PC-9 (cell line): ENCODE measurements around the gene SPAG17. TPM values are rescaled to one million over a fixed set of nuclear protein-coding genes. Genes with fewer than 3 reads are reported as not detected.

ENCODE experiments used
- BruUV-seq: library from RNA; stranded (reverse); fragments of 400-500 nt; replicated peaks from 2 replicates; lab custom pipeline; 2021; lab: Mats Ljungman, UMichigan
- CTCF ChIA-PET: fragments of 300-600 bp; sonication (Branson Sonifier 250); formaldehyde crosslinking; loops from one replicate; lab custom pipeline; 2022; ENCODE audit warnings: antibody characterized with exemption; lab: Charles Lee
- POLR2A ChIA-PET: fragments of 300-600 bp; sonication (Branson Sonifier 250); formaldehyde crosslinking; loops from one replicate; lab custom pipeline; 2022; ENCODE audit warnings: antibody characterized with exemption; ENCODE audit not compliant: unreplicated experiment; lab: Charles Lee
- DNase-seq, 2 experiments: peaks; one replicate each; pipeline versions ENCODE4 v3.0.0 to v3.0.0-alpha.2; 2015 to 2022; ENCODE audit warnings: mixed read lengths in 1 of 2
- H2AFZ ChIP-seq: fragments of 200-600 bp; sonication (generic); 2 replicates; pipeline ENCODE4 v1.8.1; 2017; ENCODE audit warnings: antibody characterized with exemption
- H3F3A ChIP-seq: fragments of 200-600 bp; sonication (generic); 2 replicates; pipeline ENCODE4 v1.8.1; 2017; ENCODE audit warnings: antibody characterized with exemption, mild to moderate bottlenecking, low read depth; ENCODE audit not compliant: insufficient read depth
- H3K27ac ChIP-seq: fragments of 200-600 bp; sonication (generic); 2 replicates; pipeline ENCODE4 v1.6.1; 2016; ENCODE audit warnings: mixed run types
- H3K27me3 ChIP-seq: fragments of 200-600 bp; sonication (generic); 2 replicates; pipeline ENCODE4 v1.6.1; 2016; ENCODE audit warnings: low read depth, mixed run types; ENCODE audit not compliant: insufficient read depth
- H3K36me3 ChIP-seq: fragments of 200-600 bp; sonication (generic); 2 replicates; pipeline ENCODE4 v1.6.1; 2016; ENCODE audit warnings: low read depth, mixed run types
- H3K4me1 ChIP-seq: fragments of 200-600 bp; sonication (generic); replicated peaks from 2 replicates; pipeline ENCODE4 v1.6.1; 2016; ENCODE audit warnings: mixed run types; ENCODE audit not compliant: insufficient read depth
- H3K4me2 ChIP-seq: fragments of 200-600 bp; sonication (generic); 2 replicates; pipeline ENCODE4 v1.6.1; 2017; ENCODE audit warnings: mixed run types
- H3K4me3 ChIP-seq: fragments of 200-600 bp; sonication (generic); 2 replicates; pipeline ENCODE4 v1.6.1; 2016; ENCODE audit warnings: mixed run types
- H3K79me2 ChIP-seq: fragments of 200-600 bp; sonication (generic); 2 replicates; pipeline ENCODE4 v1.6.1; 2017; ENCODE audit warnings: low read depth, mixed run types
- H3K9me2 ChIP-seq: fragments of 200-600 bp; sonication (generic); 2 replicates; pipeline ENCODE4 v1.8.1; 2017; ENCODE audit warnings: mild to moderate bottlenecking; ENCODE audit not compliant: insufficient read depth
- H3K9me3 ChIP-seq: fragments of 200-600 bp; sonication (generic); 2 replicates; pipeline ENCODE4 v1.8.1; 2016; ENCODE audit warnings: low read depth; ENCODE audit not compliant: insufficient read depth
- H4K20me1 ChIP-seq: fragments of 200-600 bp; sonication (generic); 2 replicates; pipeline ENCODE4 v1.8.1; 2017; ENCODE audit not compliant: insufficient read depth
- CTCF ChIP-seq: fragments of 200-600 bp; sonication (generic); conservative IDR thresholded peaks from 2 replicates; pipeline ENCODE4 v1.6.1; 2017; ENCODE audit warnings: mixed run types, antibody characterized with exemption, mild to moderate bottlenecking, moderate library complexity
- EZH2 ChIP-seq: fragments of 200-600 bp; sonication (generic); IDR thresholded peaks from 2 replicates; pipeline ENCODE4 v1.8.0; 2017; ENCODE audit warnings: antibody characterized with exemption, low read depth
- intact Hi-C: fragments of 100-400 bp; cut with micrococcal nuclease; formaldehyde crosslinking; loops from one replicate; pipeline ENCODE4 v1.10.0; 2022; ENCODE audit not compliant: unreplicated experiment
- total RNA-seq: library from RNA; stranded (reverse); gene quantifications from 2 replicates; pipeline ENCODE4 v1.2.3, GENCODE V29; 2021

The SPAG17 gene
- total RNA-seq, 1 experiment from 2014 or later = not detected

GRCh38 chr1:117933769-117934168 lies 251.3 kb downstream of the SPAG17 start:
- peaks cover 21% of the 10 kb centered on the region for H3K4me1 ChIP-seq
- no TSS peak for BruUV-seq
- H3F3A ChIP-seq = peaks cover 6% of the 10 kb centered on the region
- CTCF ChIA-PET = no interaction called here
- H3K4me2 ChIP-seq = no peak overlapping the region
- DNase-seq = no peak
- POLR2A ChIA-PET = no interaction called here
- H3K27ac ChIP-seq = no peak overlapping the region
- intact Hi-C loops = no loop called here
- peaks cover 32% of the 10 kb centered on the region for H4K20me1 ChIP-seq
- H3K9me3 ChIP-seq = no peaks in the 10 kb centered on the region
- H3K27me3 ChIP-seq = no peaks in the 10 kb centered on the region
- H3K9me2 ChIP-seq = no peaks in the 10 kb centered on the region
- peaks cover 55% of the 10 kb centered on the region for H3K79me2 ChIP-seq
- no peak overlapping the region for H2AFZ ChIP-seq
- H3K36me3 ChIP-seq = peaks cover 53% of the 10 kb centered on the region
- no peak overlapping the region for H3K4me3 ChIP-seq
- no peak for TF ChIP-seq EZH2
- TF ChIP-seq CTCF = no peak

GRCh38 chr1:117932576-117932975 lies 252.5 kb downstream of the SPAG17 start:
- Histone ChIP-seq H3K9me3 (no peaks in the 10 kb centered on the region), H3K9me2 (no peaks in the 10 kb centered on the region), H3K4me2 (peak overlapping the region; percentile 81), H3K4me1 (peaks cover 30% of the 10 kb centered on the region), H3K27me3 (no peaks in the 10 kb centered on the region), H3K36me3 (peaks cover 42% of the 10 kb centered on the region), H3K27ac (no peak overlapping the region), H2AFZ (no peak overlapping the region), H3F3A (peaks cover 6% of the 10 kb centered on the region), H3K4me3 (no peak overlapping the region), H4K20me1 (peaks cover 42% of the 10 kb centered on the region), H3K79me2 (peaks cover 67% of the 10 kb centered on the region)
- ChIA-PET POLR2A (no interaction called here), CTCF (no interaction called here)
- peak in 1 of 2 experiments; percentile 74 for DNase-seq
- intact Hi-C loops = no loop called here
- no peak for TF ChIP-seq EZH2
- no peak for TF ChIP-seq CTCF
- BruUV-seq = no TSS peak

GRCh38 chr1:117930484-117930883 lies 254.5 kb downstream of the SPAG17 start:
- H3K4me1 ChIP-seq = peaks cover 34% of the 10 kb centered on the region
- H3F3A ChIP-seq = peaks cover 6% of the 10 kb centered on the region; the same call in 1 of the 2 replicates
- H4K20me1 ChIP-seq = peaks cover 51% of the 10 kb centered on the region
- TF ChIP-seq EZH2 (no peak), CTCF (no peak)
- H3K4me3 ChIP-seq = peak overlapping the region; percentile 72
- no peaks in the 10 kb centered on the region for H3K9me3 ChIP-seq
- intact Hi-C loops = no loop called here
- BruUV-seq = no TSS peak
- H3K27ac ChIP-seq = 0 out of 2 replicates have a peak overlapping the region, but pooled peaks have one; percentile 1
- POLR2A ChIA-PET = interaction anchor here (0.6 kb wide), 1 partner anchor 317 kb away, joined by 4 read pairs; no protein-coding TSS in a partner anchor
- H3K36me3 ChIP-seq = peaks cover 31% of the 10 kb centered on the region
- peak overlapping the region; percentile 99 for H2AFZ ChIP-seq
- H3K79me2 ChIP-seq = peaks cover 88% of the 10 kb centered on the region
- H3K9me2 ChIP-seq = no peaks in the 10 kb centered on the region
- peak overlapping the region; percentile 81 for H3K4me2 ChIP-seq
- H3K27me3 ChIP-seq = no peaks in the 10 kb centered on the region
- CTCF ChIA-PET = no interaction called here
- DNase-seq = peak in 1 of 2 experiments; percentile 52
